Islet of Langerhans (tissue), 1 donor: ENCODE results near the gene CNOT3.
A peak's percentile ranks its signal among the peaks of the same experiment; 100 is the strongest.
"Not testable (repeated sequence)": the region's sequence is repeated elsewhere in the genome, so short reads cannot be mapped to it uniquely, and the experiment has no call there.

ENCODE experiments used
- FAIRE-seq: peaks from one replicate; lab custom pipeline; 2011; peaks lifted over from hg19 to GRCh38; lab: Jason Lieb, UNC

CNOT3 gene

DNA sequence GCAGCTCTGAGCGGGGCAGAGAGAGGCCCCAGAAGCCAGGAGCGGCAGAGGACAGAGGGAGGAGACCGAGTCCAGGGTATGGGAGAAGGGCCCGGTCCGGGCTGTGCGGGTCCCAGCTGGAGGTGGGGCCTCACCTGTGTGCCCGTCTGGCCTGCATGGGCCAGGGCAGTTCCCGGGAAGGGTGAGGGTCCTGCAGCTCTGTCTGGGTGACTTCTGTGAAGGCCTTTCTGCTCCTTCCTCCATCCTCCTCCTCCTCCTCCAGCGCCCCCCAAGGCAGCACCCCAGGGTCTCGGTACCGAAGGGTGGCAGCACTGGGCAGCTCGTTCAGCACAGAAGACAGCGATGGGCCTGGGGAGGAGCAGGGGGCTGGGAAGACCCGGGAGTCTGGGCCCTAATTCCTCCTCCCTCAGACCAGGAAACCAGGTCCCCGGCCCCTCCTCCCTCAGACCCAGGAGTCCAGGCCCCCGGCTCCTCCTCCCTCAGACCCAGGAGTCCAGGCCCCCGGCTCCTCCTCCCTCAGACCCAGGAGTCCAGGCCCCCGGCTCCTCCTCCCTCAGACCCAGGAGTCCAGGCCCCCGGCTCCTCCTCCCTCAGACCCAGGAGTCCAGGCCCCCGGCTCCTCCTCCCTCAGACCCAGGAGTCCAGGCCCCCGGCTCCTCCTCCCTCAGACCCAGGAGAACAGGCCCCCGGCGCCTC, 34.3 kb downstream of the CNOT3 start:
- not testable (repeated sequence) for FAIRE-seq

DNA sequence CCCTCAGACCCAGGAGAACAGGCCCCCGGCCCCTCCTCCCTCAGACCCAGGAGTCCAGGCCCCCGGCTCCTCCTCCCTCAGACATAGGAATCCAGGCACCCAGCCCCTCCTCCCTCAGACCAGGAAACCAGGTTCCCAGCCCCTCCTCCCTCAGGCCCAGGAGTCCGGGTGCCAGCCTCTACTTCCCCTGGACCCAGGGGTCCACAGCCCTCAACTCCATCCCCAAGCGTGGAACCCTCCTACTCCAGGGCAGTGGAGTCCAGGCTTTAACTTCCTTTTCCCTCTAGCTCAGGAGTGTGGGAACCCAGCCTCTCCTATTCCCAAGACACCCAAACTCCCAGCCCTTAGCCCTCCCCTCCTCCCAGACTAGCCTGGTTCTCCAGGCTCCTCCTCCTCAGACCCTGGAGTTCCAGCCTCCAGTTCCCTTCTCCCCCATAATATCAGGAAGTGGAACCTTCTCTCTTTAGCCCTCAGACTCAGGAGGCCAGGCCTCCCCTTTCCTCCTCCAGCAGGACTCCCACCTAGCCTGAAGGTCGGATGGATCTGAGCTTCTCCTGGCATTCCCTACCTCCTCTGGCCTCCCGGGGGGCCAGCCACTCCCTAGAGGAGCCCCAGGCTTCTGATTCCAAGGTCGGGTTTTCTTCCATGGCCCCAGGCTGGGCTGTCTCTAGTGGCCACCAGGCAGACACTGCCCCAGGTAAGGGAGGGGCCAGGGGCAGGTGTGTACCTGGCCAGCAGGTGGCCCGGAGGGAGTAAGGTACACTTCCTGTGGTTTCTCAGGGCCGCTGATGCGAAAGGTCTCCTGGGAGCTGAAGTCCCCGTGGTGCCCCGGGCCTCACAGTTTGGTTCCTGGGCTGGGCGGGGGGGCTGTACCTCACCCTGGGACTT, 35.2 kb downstream of the CNOT3 start, which contains the start of gene TMC4:
Gene TMC4 (minus strand): TSS at position 690 of the 888 bp plus-strand sequence. CDS start 43 bp downstream, at position 647.
- no peak for FAIRE-seq

GRCh38 chr19:54173359-54173699, 35.8 kb downstream of the CNOT3 start:
- FAIRE-seq: no peak

DNA sequence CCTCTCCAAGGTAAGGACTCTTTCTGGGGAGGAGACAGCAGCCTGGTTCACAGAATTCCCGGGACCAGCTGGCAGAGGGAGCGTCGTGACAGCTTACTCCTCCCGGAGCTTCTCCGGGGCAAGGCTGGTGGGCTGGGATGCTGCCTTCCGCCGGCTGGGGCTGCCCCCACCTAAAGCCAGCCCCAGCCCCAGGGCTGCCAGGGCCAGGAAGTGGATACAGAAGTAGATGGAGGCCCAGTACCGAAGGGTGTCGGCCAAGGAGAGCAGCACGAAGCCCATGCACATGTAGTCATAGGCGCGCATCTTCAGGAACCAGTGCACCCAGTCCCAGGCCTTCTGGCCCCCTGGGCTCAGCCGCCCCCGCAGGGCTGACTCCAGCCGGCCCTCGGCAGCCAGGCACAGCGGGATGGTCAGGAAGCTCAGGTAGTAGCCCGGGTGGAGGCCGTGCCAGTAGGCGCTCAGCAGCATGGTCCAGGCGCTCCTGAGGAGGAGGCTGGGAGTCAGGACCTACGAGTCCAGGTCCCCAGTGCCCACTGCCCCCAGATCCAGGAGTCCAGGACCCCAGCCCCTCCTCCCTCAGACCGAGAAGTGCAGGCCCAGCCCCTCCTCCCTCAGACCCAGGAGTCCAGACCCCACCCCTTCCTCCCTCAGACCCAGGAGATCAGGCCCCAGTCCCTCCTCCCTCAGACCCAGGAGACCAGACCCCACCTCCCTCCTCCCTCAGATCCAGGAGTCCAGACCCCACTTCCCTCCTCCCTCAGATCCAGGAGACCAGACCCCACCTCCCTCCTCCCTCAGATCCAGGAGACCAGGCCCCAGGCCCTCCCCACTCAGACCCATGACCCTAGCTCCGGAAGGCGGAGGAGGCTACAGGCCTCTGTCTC, 36.6 kb downstream of the CNOT3 start:
- FAIRE-seq: no peak

DNA sequence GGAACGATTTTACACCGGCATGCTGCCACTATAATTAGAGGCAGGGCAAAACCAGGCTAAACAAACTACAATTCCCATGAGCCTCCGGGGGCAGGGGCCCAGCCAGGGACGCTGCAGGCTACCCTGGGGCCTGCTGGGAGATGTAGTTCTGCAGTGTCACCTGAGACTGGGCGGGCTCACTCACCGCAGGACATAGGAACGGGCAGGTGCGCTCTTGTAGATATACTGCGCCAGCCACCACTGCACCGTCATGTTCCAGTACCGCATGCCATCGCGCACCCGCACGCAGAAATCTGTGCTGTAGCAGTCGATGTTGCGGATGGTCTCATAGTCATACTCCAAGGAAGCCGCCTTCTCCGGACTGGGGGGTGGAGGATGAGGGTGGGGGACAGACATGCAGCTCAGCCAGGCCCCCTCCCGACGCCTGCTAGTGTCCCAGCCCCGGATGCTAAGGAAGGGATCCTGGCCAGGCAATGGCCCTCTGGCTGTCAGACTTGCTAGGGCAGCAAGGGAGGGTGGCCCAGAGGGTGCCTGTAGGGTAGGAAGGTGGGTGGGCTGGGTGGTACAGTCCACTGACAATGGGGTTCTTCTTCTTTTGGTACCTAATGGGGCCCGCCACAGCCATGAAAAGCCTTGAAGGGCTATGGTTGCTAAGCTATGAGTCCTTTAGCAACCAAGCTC, 41.2 kb downstream of the CNOT3 start:
- FAIRE-seq: no peak

DNA sequence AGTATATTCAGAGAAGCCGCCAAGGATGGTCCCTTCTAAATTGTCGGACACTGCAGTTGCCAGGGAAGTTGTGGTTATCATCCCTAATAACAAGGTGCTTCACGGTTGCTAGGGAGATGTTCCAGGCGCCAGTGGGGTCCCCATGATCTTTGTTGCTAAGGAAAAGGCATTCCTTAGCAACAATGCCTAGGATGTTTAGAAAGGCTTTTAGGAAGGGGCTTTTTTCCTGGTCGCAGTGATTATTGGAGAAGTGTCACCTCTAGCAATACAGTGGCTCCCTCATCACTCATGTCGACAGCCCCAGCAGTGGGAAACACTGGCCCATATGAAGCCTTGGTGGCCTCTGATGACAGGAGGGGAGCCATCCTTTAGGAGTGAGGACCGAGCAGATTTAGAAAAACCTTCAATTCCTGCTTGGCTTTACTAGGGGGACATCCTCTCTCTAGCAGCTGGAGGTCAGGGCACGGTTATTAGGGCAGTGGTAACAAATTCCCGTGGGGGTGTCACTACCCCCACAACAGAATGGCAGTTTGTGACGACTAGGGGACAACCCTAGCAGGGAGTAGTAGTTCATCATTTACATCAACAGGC, 41.8 kb downstream of the CNOT3 start:
- FAIRE-seq: no peak

DNA sequence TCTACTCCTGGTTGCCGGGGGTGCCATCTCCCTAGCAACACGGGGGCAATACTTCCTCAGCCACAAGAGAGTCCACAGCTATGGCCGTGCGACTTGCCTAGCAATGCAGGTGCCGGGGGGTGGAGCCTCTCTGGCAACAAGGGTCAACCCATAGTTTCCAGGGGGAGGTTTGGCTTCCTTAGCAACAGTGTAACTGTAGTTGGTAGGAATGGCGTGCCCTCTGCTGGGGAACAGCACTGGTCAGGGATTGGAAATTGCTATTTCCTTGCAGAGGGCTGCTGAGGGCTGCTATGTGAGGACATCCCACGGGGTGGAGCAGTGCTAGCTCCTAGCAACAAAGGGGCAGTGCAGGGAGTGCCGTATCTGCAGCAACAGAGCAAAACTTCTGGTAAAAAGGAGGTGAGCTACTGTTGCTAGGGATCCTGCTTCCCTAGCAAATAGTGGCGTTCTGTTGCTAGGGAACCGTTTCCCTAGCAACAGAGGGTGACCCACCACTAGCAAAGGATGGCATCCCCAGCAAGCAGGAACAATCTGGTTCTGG, 42.4 kb downstream of the CNOT3 start:
- peak; percentile 92 for FAIRE-seq

DNA sequence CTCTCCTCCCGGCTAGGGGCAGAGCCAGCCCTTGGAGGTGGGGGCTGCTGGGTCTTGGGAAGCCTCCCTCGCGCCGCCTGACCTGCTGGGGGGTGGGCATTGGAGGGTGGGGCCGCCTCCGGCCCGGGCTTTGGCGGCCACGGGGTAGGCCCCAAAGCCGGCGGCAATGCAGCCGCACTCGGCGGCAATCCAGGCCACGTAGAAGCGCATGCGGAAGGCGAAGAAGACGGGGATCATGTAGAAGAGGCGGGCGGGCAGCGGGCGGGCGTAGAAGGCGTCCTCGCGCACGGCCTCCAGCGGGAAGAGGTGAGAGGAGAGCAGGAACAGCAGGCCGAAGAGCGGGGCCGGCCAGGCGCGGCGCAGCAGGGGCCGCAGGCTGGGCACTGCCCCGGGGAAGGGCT, 43.1 kb downstream of the CNOT3 start:
- no peak for FAIRE-seq

- not testable (repeated sequence) for FAIRE-seq
Observed at GRCh38 chr19:54181894-54182293, 44.3 kb downstream of the CNOT3 start.

GRCh38 chr19:54183431-54183830, 45.9 kb downstream of the CNOT3 start:
- FAIRE-seq: no peak

GRCh38 chr19:54186351-54186750, 48.8 kb downstream of the CNOT3 start:
- FAIRE-seq: no peak

DNA sequence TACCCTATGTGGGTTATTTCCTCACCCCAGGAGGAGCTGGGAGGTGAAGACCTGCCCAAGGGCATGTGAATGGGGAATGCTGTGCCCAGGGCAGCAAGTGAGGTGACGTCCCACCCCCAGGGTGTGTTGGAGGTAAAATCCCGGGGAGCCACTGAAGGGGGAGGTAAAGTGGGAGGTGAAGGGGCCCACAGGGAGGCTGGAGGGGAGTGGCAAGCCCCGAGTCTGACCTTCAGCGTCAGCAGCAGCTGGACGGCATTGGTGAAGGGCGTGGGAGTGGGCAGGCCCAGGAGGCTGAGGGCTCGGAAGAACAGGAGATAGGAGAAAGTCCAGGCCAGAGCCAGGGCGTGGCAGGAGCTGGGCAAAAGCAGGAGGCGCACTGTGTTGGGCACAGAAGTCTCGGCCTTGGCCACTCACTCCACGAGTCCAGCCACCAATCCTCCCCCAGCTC, 49.4 kb downstream of the CNOT3 start:
- no peak for FAIRE-seq

- FAIRE-seq: no peak
Observed at GRCh38 chr19:54188215-54188871, 50.8 kb downstream of the CNOT3 start.

DNA sequence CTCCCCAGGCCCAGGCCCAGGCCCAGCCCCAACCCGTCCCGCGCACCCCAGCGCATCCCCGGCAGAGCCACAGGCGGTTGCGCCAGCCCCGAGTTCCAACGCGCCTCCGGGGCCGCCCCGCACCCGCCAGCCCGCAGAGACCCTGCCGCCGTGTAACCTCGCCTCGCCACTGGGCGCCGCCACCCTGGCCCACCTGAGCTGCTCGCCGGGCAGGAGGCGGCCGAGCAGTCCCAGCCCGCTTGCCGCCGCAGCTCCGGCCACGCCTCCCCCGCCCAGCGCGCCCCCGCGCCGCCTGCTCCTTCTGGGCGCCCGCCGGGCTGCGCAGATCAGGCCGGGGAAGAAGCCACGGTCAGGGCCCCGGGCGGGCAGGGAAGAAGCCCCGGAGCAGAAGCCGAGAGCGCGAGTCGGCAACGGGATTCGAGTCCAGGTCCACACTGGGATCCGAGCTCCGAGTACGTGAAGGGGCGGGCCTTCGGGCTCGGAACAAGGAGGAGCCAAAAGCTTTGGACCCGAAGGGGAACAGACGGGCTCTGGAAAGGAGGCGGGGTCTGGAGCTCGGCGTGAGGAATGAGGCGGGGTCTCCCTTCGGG, 51.7 kb downstream of the CNOT3 start, which contains the start of gene MBOAT7:
Gene MBOAT7 (minus strand): TSS at position 436 of the 590 bp plus-strand sequence. CDS start 1,072 bp downstream, outside the sequence.
- no peak for FAIRE-seq

- FAIRE-seq: peak; percentile 98
Observed at GRCh38 chr19:54189735-54190502, 52.4 kb downstream of the CNOT3 start.

GRCh38 chr19:54190503-54191010, 53.0 kb downstream of the CNOT3 start:
- peak; percentile 45 for FAIRE-seq

DNA sequence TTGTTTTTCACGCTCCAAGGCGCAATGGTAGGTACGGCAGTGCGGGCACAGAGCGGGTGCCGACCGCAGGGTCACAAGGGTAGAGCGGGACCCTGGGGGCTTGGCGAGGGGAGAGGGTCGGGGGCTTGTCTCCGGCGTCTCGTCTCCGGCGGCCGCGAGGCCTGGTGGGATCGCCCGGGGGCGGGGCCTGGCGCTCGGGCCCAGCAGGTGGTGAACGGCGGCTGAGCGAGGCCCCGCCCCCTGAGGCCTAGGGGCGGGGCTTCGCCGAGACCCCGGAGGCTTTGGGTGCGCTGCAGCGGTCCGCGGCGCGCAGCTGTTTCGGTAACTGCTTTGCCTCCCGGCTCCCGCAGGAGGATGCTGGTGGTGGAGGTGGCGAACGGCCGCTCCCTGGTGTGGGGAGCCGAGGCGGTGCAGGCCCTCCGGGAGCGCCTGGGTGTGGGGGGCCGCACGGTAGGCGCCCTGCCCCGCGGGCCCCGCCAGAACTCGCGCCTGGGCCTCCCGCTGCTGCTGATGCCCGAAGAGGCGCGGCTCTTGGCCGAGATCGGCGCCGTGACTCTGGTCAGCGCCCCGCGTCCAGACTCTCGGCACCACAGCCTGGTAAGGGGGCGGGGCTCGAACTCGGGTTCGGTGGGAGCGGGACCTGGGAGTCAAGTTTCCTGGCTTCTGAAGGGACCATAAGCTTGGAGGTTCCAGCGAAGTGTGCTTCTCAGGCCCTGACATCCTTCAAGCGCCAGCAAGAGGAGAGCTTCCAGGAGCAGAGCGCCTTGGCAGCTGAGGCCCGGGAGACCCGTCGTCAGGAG, 53.6 kb downstream of the CNOT3 start, which contains the start of gene TSEN34:
Gene TSEN34 (plus strand): TSS at position 298 of the 800 bp plus-strand sequence. CDS start 57 bp downstream, at position 355.
- FAIRE-seq: no peak
